ENCODE results near the gene SCPEP1.

SCPEP1 gene

DNA sequence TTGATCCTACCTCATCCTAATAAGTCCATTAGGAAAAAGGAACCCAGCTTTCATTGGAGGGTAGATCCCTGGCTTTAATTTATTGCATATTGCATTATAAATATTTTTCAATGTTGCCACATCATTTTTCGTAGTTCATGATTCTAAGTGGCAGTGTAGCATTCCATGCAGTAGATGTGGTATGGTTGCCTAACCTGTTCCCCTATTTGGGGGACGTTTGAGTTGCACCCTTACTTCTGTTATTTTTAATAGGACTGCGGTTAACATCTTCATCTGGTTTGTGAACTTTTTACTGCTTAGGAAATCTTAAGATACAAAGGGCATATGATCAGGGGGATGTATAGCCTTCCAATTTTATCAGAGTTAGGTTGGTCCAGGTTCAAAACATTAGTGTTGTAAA lies 5.4 kb downstream of the SCPEP1 start:
- Histone ChIP-seq H3K27ac (no peak overlapping the region), H3K9me3 (ENCODE audit: severe bottlenecking) (no peaks in the 10 kb centered on the region), H3K4me3 (ENCODE audit: low read depth, low read length) (no peak overlapping the region), H3K27me3 (ENCODE audit: insufficient read depth, low read depth, severe bottlenecking) (no peaks in the 10 kb centered on the region), H3K36me3 (peaks cover 32% of the 10 kb centered on the region)
- TF ChIP-seq CTCF (IDR thresholded peaks at IDR 0.05; ENCODE audit: low read depth, low read length), result no peak
- no peak for DNase-seq

DNA sequence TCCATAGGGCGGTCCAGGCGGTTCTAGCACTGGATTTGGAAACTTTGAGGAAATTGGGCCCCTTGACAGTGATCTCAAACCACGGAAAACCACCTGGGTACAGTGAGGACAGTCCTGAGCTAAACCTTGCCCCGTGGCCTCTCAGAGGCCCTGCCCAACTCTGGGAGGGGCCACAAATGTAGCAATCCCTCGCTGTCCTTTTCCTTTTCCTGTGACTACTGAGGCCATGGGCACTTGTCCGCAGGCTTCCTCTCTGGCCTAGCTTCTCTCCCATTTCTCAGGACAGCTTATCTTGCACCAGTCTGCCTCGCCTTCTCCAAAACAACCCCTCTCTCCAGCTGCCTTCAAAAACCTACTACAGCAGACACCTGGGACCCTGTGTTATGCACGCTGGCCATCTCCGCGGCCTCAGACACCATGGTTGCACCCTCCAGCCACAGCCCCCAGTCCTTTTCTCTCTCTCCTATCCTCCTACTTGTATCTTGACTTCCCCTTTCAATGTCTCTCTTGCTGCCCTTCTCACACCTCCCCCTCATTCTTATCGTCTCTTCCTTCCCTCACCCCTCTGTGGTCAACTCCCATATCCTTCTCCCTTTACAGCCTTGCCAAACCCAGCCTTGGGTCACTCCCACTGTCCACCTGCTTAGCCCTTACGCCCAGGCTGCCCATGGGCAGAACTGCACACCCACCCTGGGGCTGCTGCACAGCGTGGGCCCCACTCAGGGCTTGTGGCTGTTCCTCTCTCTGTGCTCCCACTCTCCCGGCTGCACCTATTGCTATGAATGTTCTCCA lies 7.6 kb downstream of the SCPEP1 start:
- H3K27ac ChIP-seq, result no peak overlapping the region
- no peak for DNase-seq
- no peaks in the 10 kb centered on the region for H3K27me3 ChIP-seq (ENCODE audit: insufficient read depth, low read depth, severe bottlenecking)
- no peak overlapping the region for H3K4me3 ChIP-seq (ENCODE audit: low read depth, low read length)
- no peaks in the 10 kb centered on the region for H3K9me3 ChIP-seq (ENCODE audit: severe bottlenecking)
- TF ChIP-seq CTCF (IDR thresholded peaks at IDR 0.05; ENCODE audit: low read depth, low read length), result no peak
- peaks cover 39% of the 10 kb centered on the region for H3K36me3 ChIP-seq

DNA sequence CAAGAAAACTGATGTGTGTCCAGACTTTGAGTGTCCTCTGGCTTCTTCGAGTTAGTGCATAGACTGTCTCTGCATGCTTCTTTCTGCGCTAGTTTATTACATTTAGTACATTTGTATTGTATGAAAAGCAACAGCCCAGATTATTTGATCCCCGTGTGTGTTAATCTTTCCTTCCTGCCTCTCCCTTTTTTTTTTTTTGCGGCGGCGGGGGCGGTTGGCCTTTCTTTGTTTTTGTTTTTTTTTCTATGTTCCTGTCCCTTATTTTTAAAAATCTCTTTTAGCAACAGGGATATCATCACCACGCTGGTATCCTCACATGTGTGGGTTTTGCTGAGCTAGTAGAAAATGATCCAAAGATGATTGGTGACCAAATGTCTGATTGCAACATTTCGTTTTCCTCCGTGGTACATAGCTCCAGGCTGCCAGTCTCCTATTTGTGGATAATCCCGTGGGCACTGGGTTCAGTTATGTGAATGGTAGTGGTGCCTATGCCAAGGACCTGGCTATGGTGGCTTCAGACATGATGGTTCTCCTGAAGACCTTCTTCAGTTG lies 9.4 kb downstream of the SCPEP1 start:
- no peak for TF ChIP-seq CTCF (IDR thresholded peaks at IDR 0.05; ENCODE audit: low read depth, low read length)
- Histone ChIP-seq H3K27ac (no peak overlapping the region), H3K27me3 (ENCODE audit: insufficient read depth, low read depth, severe bottlenecking) (no peaks in the 10 kb centered on the region), H3K36me3 (peaks cover 43% of the 10 kb centered on the region), H3K4me3 (ENCODE audit: low read depth, low read length) (no peak overlapping the region), H3K9me3 (ENCODE audit: severe bottlenecking) (no peaks in the 10 kb centered on the region)
- no peak for DNase-seq

GRCh38 chr17:56988901-56989572 lies 11.1 kb downstream of the SCPEP1 start:
- H3K4me3 ChIP-seq (ENCODE audit: low read depth, low read length), result no peak overlapping the region
- peaks cover 43% of the 10 kb centered on the region for H3K36me3 ChIP-seq
- H3K27me3 ChIP-seq (ENCODE audit: insufficient read depth, low read depth, severe bottlenecking), result no peaks in the 10 kb centered on the region
- DNase-seq, result no peak
- no peak for TF ChIP-seq CTCF (IDR thresholded peaks at IDR 0.05; ENCODE audit: low read depth, low read length)
- H3K9me3 ChIP-seq (ENCODE audit: severe bottlenecking), result no peaks in the 10 kb centered on the region
- H3K27ac ChIP-seq, result no peak overlapping the region

DNA sequence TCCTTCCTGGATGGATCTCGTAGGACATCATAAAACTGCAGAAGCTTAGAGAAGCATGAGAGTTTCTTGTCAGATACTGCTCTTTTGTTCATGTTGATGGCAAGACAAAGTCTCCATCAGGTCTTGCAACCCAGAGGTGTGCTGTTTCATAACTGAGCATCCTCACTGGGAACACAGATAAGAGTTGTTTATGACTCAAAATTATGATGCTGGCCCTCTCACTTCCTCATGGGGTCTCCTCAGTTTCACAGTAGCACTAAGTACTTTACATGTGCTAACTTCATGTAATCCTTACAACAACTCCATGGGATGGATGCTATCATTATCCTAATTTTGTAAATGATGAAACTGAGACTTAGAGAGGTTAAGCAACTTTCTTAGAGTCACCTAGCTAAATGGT lies 14.4 kb downstream of the SCPEP1 start:
- peaks cover 39% of the 10 kb centered on the region for H3K36me3 ChIP-seq

More for the DNA sequence above, 14.4 kb downstream of the SCPEP1 start:
- no peak for DNase-seq
- H3K27me3 ChIP-seq (ENCODE audit: insufficient read depth, low read depth, severe bottlenecking), result no peaks in the 10 kb centered on the region
- H3K9me3 ChIP-seq (ENCODE audit: severe bottlenecking), result no peaks in the 10 kb centered on the region
- TF ChIP-seq CTCF (IDR thresholded peaks at IDR 0.05; ENCODE audit: low read depth, low read length), result no peak
- no peak overlapping the region for H3K27ac ChIP-seq
- H3K4me3 ChIP-seq (ENCODE audit: low read depth, low read length), result no peak overlapping the region

Data from WERI-Rb-1 (cell line).